Stimulated activated CD8-positive, alpha-beta memory T cell treated with anti-CD3 and anti-CD28 coated beads, Interleukin-12 subunit alpha, Interleukin-12 subunit beta, amount 100 ng/mL, for 4 hours (primary cell): ENCODE measurements around the gene SORCS1.

Experiments used
- DNase-seq: peaks from one replicate; pipeline ENCODE4 v3.0.0-alpha.2; 2020; ENCODE audit warnings: low read depth

The SORCS1 gene

GRCh38 chr10:106897719-106898118 is 266.8 kb downstream of the SORCS1 start:
- DNase-seq, result no peak

- DNase-seq, result no peak
These were observed 269.8 kb downstream of the SORCS1 start for GRCh38 chr10:106894692-106895091.

GRCh38 chr10:106877574-106877973 is 286.9 kb downstream of the SORCS1 start:
- DNase-seq, result no peak

GRCh38 chr10:106874604-106874889 is 290.0 kb downstream of the SORCS1 start:
- DNase-seq, result no peak

GRCh38 chr10:106873770-106874603 is 290.5 kb downstream of the SORCS1 start:
- DNase-seq, result no peak

GRCh38 chr10:106872176-106872575 is 292.3 kb downstream of the SORCS1 start:
- DNase-seq, result no peak

- DNase-seq, result no peak
These were observed 298.2 kb downstream of the SORCS1 start for GRCh38 chr10:106866244-106866845.

- no peak for DNase-seq
These were observed 300.5 kb downstream of the SORCS1 start for GRCh38 chr10:106864031-106864430.

GRCh38 chr10:106863549-106863948 is 301.0 kb downstream of the SORCS1 start:
- DNase-seq, result no peak

- DNase-seq, result no peak
These were observed 304.4 kb downstream of the SORCS1 start for GRCh38 chr10:106859892-106860652.

- no peak for DNase-seq
These were observed 306.8 kb downstream of the SORCS1 start for GRCh38 chr10:106857728-106858127.

- no peak for DNase-seq
These were observed 307.3 kb downstream of the SORCS1 start for GRCh38 chr10:106857213-106857612.

GRCh38 chr10:106836933-106837663 is 327.4 kb downstream of the SORCS1 start:
- no peak for DNase-seq

GRCh38 chr10:106832846-106833245 is 331.7 kb downstream of the SORCS1 start:
- no peak for DNase-seq

GRCh38 chr10:106830471-106830870 is 334.0 kb downstream of the SORCS1 start:
- DNase-seq, result no peak

GRCh38 chr10:106830006-106830405 is 334.5 kb downstream of the SORCS1 start:
- no peak for DNase-seq

- no peak for DNase-seq
These were observed 337.8 kb downstream of the SORCS1 start for GRCh38 chr10:106826716-106827115.

GRCh38 chr10:106825576-106826364 is 338.7 kb downstream of the SORCS1 start:
- DNase-seq, result no peak

- DNase-seq, result no peak
These were observed 343.9 kb downstream of the SORCS1 start for GRCh38 chr10:106820579-106820978.

GRCh38 chr10:106819490-106819889 is 345.0 kb downstream of the SORCS1 start:
- DNase-seq, result no peak

GRCh38 chr10:106816318-106817085 is 348.0 kb downstream of the SORCS1 start:
- DNase-seq, result no peak
